ENCODE data around the gene HNRNPR.

DNA sequence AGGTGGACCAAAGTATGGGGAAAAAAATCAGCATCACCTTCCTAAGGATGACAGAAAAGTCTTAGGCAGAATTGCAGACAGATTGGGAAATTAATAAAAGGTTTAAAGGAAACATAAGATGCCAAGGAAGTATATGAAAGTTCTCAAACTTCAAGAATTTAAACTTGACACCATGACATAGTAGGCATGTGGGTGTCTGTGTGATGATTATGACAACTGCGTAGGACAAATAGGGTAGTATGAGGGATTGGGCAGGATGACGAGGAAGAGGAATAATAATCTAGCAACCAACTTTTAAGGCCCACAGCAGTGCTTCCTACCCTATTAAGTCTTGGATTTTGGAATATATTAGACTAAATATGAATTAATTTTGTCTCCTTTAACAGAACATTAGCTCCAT lies 52.4 kb downstream of the HNRNPR start:
- TF ChIP-seq POLR2AphosphoS5 (IDR thresholded peaks at IDR 0.05; ENCODE audit: low read depth, low read length), result no peak
- no peak for TF ChIP-seq TAF1 (IDR thresholded peaks at IDR 0.05; ENCODE audit: borderline replicate concordance, insufficient read depth, low read length)
- TF ChIP-seq FOXP2 (optimal IDR thresholded peaks at IDR 0.05; ENCODE audit: borderline replicate concordance, extremely low read depth, extremely low read length, insufficient read depth), result no peak

Data from PFSK-1 (cell line).